Left lung (tissue), 10 donors: ENCODE data around the gene FREM1. TPM values are rescaled to one million over a fixed set of nuclear protein-coding genes. Genes with fewer than 3 reads are reported as not detected.

Source experiments
- ATAC-seq: fragments of 200-7000 bp; cut with Tn5 transposase; one replicate; pipeline ENCODE4 v1.9.1; 2020; ENCODE audit warnings: moderate library complexity
- DNase-seq, 4 donors: peaks; one replicate each; pipeline ENCODE4 v3.0.0-alpha.2; 2013 to 2020
- H3K27ac ChIP-seq, 2 donors: fragments of 200-600 bp; sonication (generic) in 1 of 2; one replicate each; pipeline versions ENCODE4 v1.5.0 to v1.8.0; 2020 to 2021
- H3K27me3 ChIP-seq, 2 donors: fragments of 200-600 bp; sonication (generic) in 1 of 2; one replicate each; pipeline versions ENCODE4 v1.5.0 to v1.8.0; 2020 to 2021
- H3K36me3 ChIP-seq, 2 donors: fragments of 200-600 bp; sonication (generic) in 1 of 2; one replicate each; pipeline versions ENCODE4 v1.5.0 to v1.8.0; 2020 to 2021
- H3K4me1 ChIP-seq, 2 donors: fragments of 200-600 bp; one replicate each; pipeline ENCODE4 v1.8.0; 2021
- H3K4me3 ChIP-seq, 2 donors: fragments of 200-600 bp; sonication (generic) in 1 of 2; one replicate each; pipeline versions ENCODE4 v1.5.0 to v1.8.0; 2020 to 2021; ENCODE audit warnings: mild to moderate bottlenecking in 1 of 2
- H3K9me3 ChIP-seq, 2 donors: fragments of 200-600 bp; sonication (generic) in 1 of 2; one replicate each; pipeline versions ENCODE4 v1.5.0 to v1.8.0; 2020 to 2021
- intact Hi-C, 2 donors: fragments of 100-400 bp; cut with DNase I; formaldehyde crosslinking; loops; one replicate each; pipeline versions ENCODE4 v1.11.2 to v1.14.2; 2022
- polyA plus RNA-seq, 6 donors: library from polyadenylated mRNA; unstranded; fragments of 120-200 nt; gene quantifications; one replicate each; pipeline ENCODE4 v1.2.1, GENCODE V29; 2013; ENCODE audit not compliant: insufficient read length in 6 of 6
- total RNA-seq, 2 donors: library from RNA; stranded (reverse); fragmentation: NEBNext Ultra II Directional; extraction: Animal tissue kit (Norgen Biotek cat#: 25700); gene quantifications; one replicate each; pipeline ENCODE4 v1.2.1, GENCODE V29; 2021
- TF ChIP-seq, protein P1 (sequence below), 2 donors: fragments of 200-600 bp; sonication (generic) in 1 of 2; IDR thresholded peaks; one replicate each; pipeline versions ENCODE4 v1.5.0 to v1.8.0; 2021; ENCODE audit warnings: antibody characterized with exemption in 2 of 2
- donor health status: DM: no; HTN: yes; CAD: no.
- donor health status: DM: no; HTN: no; CAD: no.

The FREM1 gene
- total and polyA plus RNA-seq, 8 donors = 2.4 to 104 (median 66.4) TPM

GRCh38 chr9:14780251-14780650, 130.0 kb downstream of the FREM1 start:
- ATAC-seq (no peak), DNase-seq (no peak)
- no peaks in the 10 kb centered on the region for H3K9me3 ChIP-seq
- no peaks in the 10 kb centered on the region for H3K36me3 ChIP-seq
- intact Hi-C loops = no loop called here
- TF ChIP-seq, protein P1, sequence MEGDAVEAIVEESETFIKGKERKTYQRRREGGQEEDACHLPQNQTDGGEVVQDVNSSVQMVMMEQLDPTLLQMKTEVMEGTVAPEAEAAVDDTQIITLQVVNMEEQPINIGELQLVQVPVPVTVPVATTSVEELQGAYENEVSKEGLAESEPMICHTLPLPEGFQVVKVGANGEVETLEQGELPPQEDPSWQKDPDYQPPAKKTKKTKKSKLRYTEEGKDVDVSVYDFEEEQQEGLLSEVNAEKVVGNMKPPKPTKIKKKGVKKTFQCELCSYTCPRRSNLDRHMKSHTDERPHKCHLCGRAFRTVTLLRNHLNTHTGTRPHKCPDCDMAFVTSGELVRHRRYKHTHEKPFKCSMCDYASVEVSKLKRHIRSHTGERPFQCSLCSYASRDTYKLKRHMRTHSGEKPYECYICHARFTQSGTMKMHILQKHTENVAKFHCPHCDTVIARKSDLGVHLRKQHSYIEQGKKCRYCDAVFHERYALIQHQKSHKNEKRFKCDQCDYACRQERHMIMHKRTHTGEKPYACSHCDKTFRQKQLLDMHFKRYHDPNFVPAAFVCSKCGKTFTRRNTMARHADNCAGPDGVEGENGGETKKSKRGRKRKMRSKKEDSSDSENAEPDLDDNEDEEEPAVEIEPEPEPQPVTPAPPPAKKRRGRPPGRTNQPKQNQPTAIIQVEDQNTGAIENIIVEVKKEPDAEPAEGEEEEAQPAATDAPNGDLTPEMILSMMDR (IDR thresholded peaks at IDR 0.05) = no peak
- no peak overlapping the region for H3K27ac ChIP-seq
- H3K27me3 ChIP-seq = no peaks in the 10 kb centered on the region
- H3K4me1 ChIP-seq = no peaks in the 10 kb centered on the region
- H3K4me3 ChIP-seq = no peak overlapping the region

GRCh38 chr9:14779566-14780022, 130.6 kb downstream of the FREM1 start:
- Histone ChIP-seq H3K4me3 (no peak overlapping the region), H3K27me3 (no peaks in the 10 kb centered on the region), H3K27ac (no peak overlapping the region), H3K9me3 (no peaks in the 10 kb centered on the region), H3K36me3 (no peaks in the 10 kb centered on the region), H3K4me1 (no peaks in the 10 kb centered on the region)
- ATAC-seq (no peak), DNase-seq (peak in 1 of 4 donors; percentile 47)
- intact Hi-C loops = no loop called here
- TF ChIP-seq, protein P1 (IDR thresholded peaks at IDR 0.05) = no peak

DNA sequence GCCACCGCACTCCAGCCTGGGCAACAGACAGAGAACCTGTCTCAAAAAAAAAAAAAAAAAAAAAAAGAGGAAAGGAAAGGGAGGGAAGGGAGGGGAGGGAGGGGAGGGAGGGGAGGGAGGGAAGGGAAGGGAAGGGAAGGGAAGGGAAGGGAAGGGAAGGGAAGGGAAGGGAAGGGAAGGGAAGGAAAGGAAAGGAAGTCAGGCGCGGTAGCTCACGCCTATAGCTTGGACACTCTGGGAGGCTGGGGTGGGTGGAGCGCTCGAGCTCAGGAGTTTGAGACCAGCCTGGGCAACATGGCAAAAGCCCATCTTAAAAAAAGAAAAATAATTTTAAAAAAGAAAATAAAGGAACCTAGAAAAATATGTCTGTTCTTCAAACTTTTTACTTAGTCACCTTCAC, 131.7 kb downstream of the FREM1 start:
- no peak for ATAC-seq
- peak in 1 of 4 donors; percentile 27 for DNase-seq
- Histone ChIP-seq H3K4me3 (no peak overlapping the region), H3K9me3 (no peaks in the 10 kb centered on the region), H3K27ac (no peak overlapping the region), H3K4me1 (no peaks in the 10 kb centered on the region), H3K27me3 (no peaks in the 10 kb centered on the region), H3K36me3 (no peaks in the 10 kb centered on the region)
- TF ChIP-seq, protein P1 (IDR thresholded peaks at IDR 0.05) = no peak
- intact Hi-C loops = no loop called here

GRCh38 chr9:14775917-14776316, 134.3 kb downstream of the FREM1 start:
- TF ChIP-seq, protein P1 (IDR thresholded peaks at IDR 0.05) = no peak
- Histone ChIP-seq H3K36me3 (no peaks in the 10 kb centered on the region), H3K4me3 (no peak overlapping the region), H3K27me3 (no peaks in the 10 kb centered on the region), H3K9me3 (no peaks in the 10 kb centered on the region), H3K4me1 (no peaks in the 10 kb centered on the region), H3K27ac (no peak overlapping the region)
- no peak for DNase-seq
- intact Hi-C loops = no loop called here
- ATAC-seq = no peak

- no peak for DNase-seq
- H3K4me3 ChIP-seq = no peak overlapping the region
Observed at GRCh38 chr9:14770592-14770991, 139.6 kb downstream of the FREM1 start.

More at GRCh38 chr9:14770592-14770991, 139.6 kb downstream of the FREM1 start:
- Histone ChIP-seq H3K4me1 (no peaks in the 10 kb centered on the region), H3K27ac (no peak overlapping the region), H3K36me3 (no peaks in the 10 kb centered on the region), H3K27me3 (no peaks in the 10 kb centered on the region), H3K9me3 (no peaks in the 10 kb centered on the region)
- TF ChIP-seq, protein P1 (IDR thresholded peaks at IDR 0.05) = no peak
- intact Hi-C loops = no loop called here
- ATAC-seq = no peak
